ENCODE results near the gene PTPN9. TPM values are rescaled to one million over a fixed set of nuclear protein-coding genes. Genes with fewer than 3 reads are reported as not detected.
A peak's percentile ranks its signal among the peaks of the same experiment; 100 is the strongest.

PTPN9 gene
- total RNA-seq, 1 experiment from 2014 or later: 64.9 TPM

GRCh38 chr15:75454471-75455378 is 124.4 kb downstream of the PTPN9 start:
- DNase-seq (ENCODE audit: low spot score): peak; percentile 78
- no TSS peak for BruUV-seq (replicated peaks)
- POLR2A ChIA-PET (ENCODE audit: low non-redundant PET): interaction anchor here (0.5 to 0.7 kb wide), 5 partner anchors 74 to 253 kb away, joined by 3 to 9 read pairs (median 5); partner anchors contain the start of gene C15orf39

GRCh38 chr15:75453703-75454470 is 125.2 kb downstream of the PTPN9 start:
- CTCF ChIA-PET: interaction anchor here (0.6 to 4.4 kb wide), 2 partner anchors 86 to 124 kb away, joined by 4 to 21 read pairs; partner anchors contain the start of gene MAN2C1
- H3K4me3 ChIP-seq (ENCODE audit: low read depth, low read length, poor library complexity, severe bottlenecking): peak overlapping the region; percentile 81
- DNase-seq (ENCODE audit: low spot score): peak; percentile 100
- intact Hi-C loops (cut with micrococcal nuclease; ENCODE audit: unreplicated experiment): loop anchor here (5.0 kb wide), 3 partner anchors 143 to 188 kb away; partner anchors contain the start of genes IMP3 and SNUPN
- H3K4me1 ChIP-seq (ENCODE audit: insufficient read depth, low read length, poor library complexity, severe bottlenecking): peaks cover 9% of the 10 kb centered on the region
- BruUV-seq (replicated peaks): no TSS peak
- POLR2A ChIA-PET (ENCODE audit: low non-redundant PET): interaction anchor here (0.5 to 0.7 kb wide), 4 partner anchors 73 to 252 kb away, joined by 3 to 9 read pairs (median 4); partner anchors contain the start of gene C15orf39
- H3K9me3 ChIP-seq (ENCODE audit: low read depth, low read length, poor library complexity, severe bottlenecking): no peaks in the 10 kb centered on the region
- H3K27ac ChIP-seq (ENCODE audit: low read depth, low read length, poor library complexity, severe bottlenecking): peak overlapping the region; percentile 94
- no peaks in the 10 kb centered on the region for H3K27me3 ChIP-seq (replicated peaks; ENCODE audit: insufficient read depth, low read depth, low read length, poor library complexity)
- no peaks in the 10 kb centered on the region for H3K36me3 ChIP-seq (ENCODE audit: insufficient read depth, low read length, poor library complexity, severe bottlenecking)
- TF ChIP-seq CTCF (conservative IDR thresholded peaks at IDR 0.05; ENCODE audit: low read depth, low read length) (no peak), EZH2 (IDR thresholded peaks at IDR 0.05; ENCODE audit: borderline replicate concordance, low read depth, low read length, poor library complexity, severe bottlenecking) (no peak)

More at GRCh38 chr15:75454471-75455378, 124.4 kb downstream of the PTPN9 start:
- no peak for TF ChIP-seq CTCF (conservative IDR thresholded peaks at IDR 0.05; ENCODE audit: low read depth, low read length)
- no peak for TF ChIP-seq EZH2 (IDR thresholded peaks at IDR 0.05; ENCODE audit: borderline replicate concordance, low read depth, low read length, poor library complexity, severe bottlenecking)
- H3K27me3 ChIP-seq (replicated peaks; ENCODE audit: insufficient read depth, low read depth, low read length, poor library complexity): no peaks in the 10 kb centered on the region
- peak overlapping the region; percentile 94 for H3K27ac ChIP-seq (ENCODE audit: low read depth, low read length, poor library complexity, severe bottlenecking)
- CTCF ChIA-PET: interaction anchor here (1.8 to 4.4 kb wide), 2 partner anchors 87 kb away, joined by 4 to 21 read pairs; partner anchors contain the start of gene MAN2C1
- peak overlapping the region; percentile 81 for H3K4me3 ChIP-seq (ENCODE audit: low read depth, low read length, poor library complexity, severe bottlenecking)
- H3K9me3 ChIP-seq (ENCODE audit: low read depth, low read length, poor library complexity, severe bottlenecking): no peaks in the 10 kb centered on the region
- peaks cover under 1% of the 10 kb centered on the region for H3K4me1 ChIP-seq (ENCODE audit: insufficient read depth, low read length, poor library complexity, severe bottlenecking)
- intact Hi-C loops (cut with micrococcal nuclease; ENCODE audit: unreplicated experiment): loop anchor here (5.0 kb wide), 3 partner anchors 143 to 188 kb away; partner anchors contain the start of genes IMP3 and SNUPN
- H3K36me3 ChIP-seq (ENCODE audit: insufficient read depth, low read length, poor library complexity, severe bottlenecking): no peaks in the 10 kb centered on the region
